SIG-M5 treated with dmso at 0.1 percent for 504 hours (cell line): Measurements from ENCODE around the gene GPR21.

Experiments used
- DNase-seq: peaks from one replicate; lab custom pipeline; 2025; ENCODE audit not compliant: unreplicated experiment; lab: John Stamatoyannopoulos, UW

The GPR21 gene

GRCh38 chr9:123033864-123034601, 566 bp downstream of the GPR21 start:
- DNase-seq, result no peak

- DNase-seq, result no peak
Measured at GRCh38 chr9:123034881-123035510, 1.5 kb downstream of the GPR21 start.

GRCh38 chr9:123035791-123036190, 2.3 kb downstream of the GPR21 start:
- DNase-seq, result no peak

- no peak for DNase-seq
Measured at GRCh38 chr9:123036893-123037545, 3.6 kb downstream of the GPR21 start.

- no peak for DNase-seq
Measured at GRCh38 chr9:123039617-123040219, 6.3 kb downstream of the GPR21 start.

GRCh38 chr9:123040801-123041200, 7.3 kb downstream of the GPR21 start:
- no peak for DNase-seq

GRCh38 chr9:123041489-123041888, 8.0 kb downstream of the GPR21 start:
- DNase-seq, result no peak

- no peak for DNase-seq
Measured at GRCh38 chr9:123043081-123043939, 9.8 kb downstream of the GPR21 start.

- no peak for DNase-seq
Measured at GRCh38 chr9:123044586-123044985, 11.1 kb downstream of the GPR21 start.

GRCh38 chr9:123046406-123047195, 13.1 kb downstream of the GPR21 start:
- DNase-seq, result no peak

GRCh38 chr9:123048748-123049147, 15.3 kb downstream of the GPR21 start:
- no peak for DNase-seq

GRCh38 chr9:123049589-123050222, 16.2 kb downstream of the GPR21 start:
- no peak for DNase-seq

GRCh38 chr9:123053046-123053445, 19.6 kb downstream of the GPR21 start:
- DNase-seq, result no peak

GRCh38 chr9:123053711-123054110, 20.2 kb downstream of the GPR21 start:
- no peak for DNase-seq

GRCh38 chr9:123058834-123059233, 25.4 kb downstream of the GPR21 start:
- DNase-seq, result no peak

- no peak for DNase-seq
Measured at GRCh38 chr9:123059472-123060220, 26.2 kb downstream of the GPR21 start.

GRCh38 chr9:123061216-123061615, 27.7 kb downstream of the GPR21 start:
- no peak for DNase-seq

GRCh38 chr9:123062351-123063176, 29.1 kb downstream of the GPR21 start:
- no peak for DNase-seq
